GM23338 (cell line): ENCODE data around the gene GSG1. TPM values are rescaled to one million over a fixed set of nuclear protein-coding genes. Genes with fewer than 3 reads are reported as not detected.

Experiments used
- ATAC-seq: fragments of 200-7000 bp; cut with Tn5 transposase; 3 replicates; pipeline ENCODE4 v1.9.1; 2020
- DNase-seq: peaks from one replicate; pipeline ENCODE4 v3.0.0-alpha.2; 2015; ENCODE audit warnings: low spot score
- H2AFZ ChIP-seq: fragments of 200-600 bp; sonication (generic); 2 replicates; pipeline ENCODE4 v1.8.0; 2016; ENCODE audit warnings: antibody characterized with exemption, mild to moderate bottlenecking, moderate library complexity
- H3F3A ChIP-seq: fragments of 200-600 bp; sonication (generic); replicated peaks from 2 replicates; pipeline ENCODE4 v1.8.0; 2017; ENCODE audit warnings: antibody characterized with exemption, mixed run types, low read depth
- H3K27ac ChIP-seq: fragments of 200-600 bp; sonication (generic); 2 replicates; pipeline ENCODE4 v1.6.1; 2016; ENCODE audit warnings: low read depth
- H3K27me3 ChIP-seq: fragments of 200-600 bp; sonication (generic); 2 replicates; pipeline ENCODE4 v1.8.0; 2016; ENCODE audit warnings: mild to moderate bottlenecking, mixed run types, moderate library complexity; ENCODE audit not compliant: insufficient read depth
- H3K36me3 ChIP-seq: fragments of 200-600 bp; sonication (generic); 2 replicates; pipeline ENCODE4 v1.8.0; 2016; ENCODE audit warnings: mild to moderate bottlenecking; ENCODE audit not compliant: insufficient read depth
- H3K4me1 ChIP-seq: fragments of 200-600 bp; sonication (generic); 2 replicates; pipeline ENCODE4 v1.8.0; 2016; ENCODE audit warnings: mild to moderate bottlenecking, moderate library complexity; ENCODE audit not compliant: insufficient read depth
- H3K4me2 ChIP-seq: fragments of 200-600 bp; sonication (generic); 2 replicates; pipeline ENCODE4 v1.7.1; 2017; ENCODE audit warnings: mixed run types
- H3K4me3 ChIP-seq: fragments of 200-600 bp; sonication (generic); 2 replicates; pipeline ENCODE4 v1.6.1; 2016; ENCODE audit warnings: mixed run types
- H3K79me2 ChIP-seq: fragments of 200-600 bp; sonication (generic); replicated peaks from 2 replicates; pipeline ENCODE4 v1.8.0; 2017; ENCODE audit warnings: mild to moderate bottlenecking; ENCODE audit not compliant: insufficient read depth
- H3K9me2 ChIP-seq: fragments of 200-600 bp; sonication (generic); 2 replicates; pipeline ENCODE4 v1.8.0; 2017; ENCODE audit not compliant: insufficient read depth
- H4K20me1 ChIP-seq: fragments of 200-600 bp; sonication (generic); replicated peaks from 2 replicates; pipeline ENCODE4 v1.8.0; 2017; ENCODE audit warnings: mild to moderate bottlenecking; ENCODE audit not compliant: insufficient read depth
- H3K27ac Mint-ChIP-seq: 2 replicates; pipeline ENCODE4 v1.8.0; 2020; ENCODE audit warnings: inconsistent platforms, mild to moderate bottlenecking, moderate library complexity, mixed read lengths
- H3K27me3 Mint-ChIP-seq: 3 replicates; pipeline ENCODE4 v1.8.0; 2022; ENCODE audit warnings: low read depth, mild to moderate bottlenecking, moderate library complexity, mixed read lengths, inconsistent platforms; ENCODE audit not compliant: insufficient read depth, poor library complexity
- H3K36me3 Mint-ChIP-seq: 3 replicates; pipeline ENCODE4 v1.8.0; 2021; ENCODE audit warnings: low read depth, mild to moderate bottlenecking, inconsistent platforms, moderate library complexity, mixed read lengths
- H3K4me1 Mint-ChIP-seq: 3 replicates; pipeline ENCODE4 v1.8.0; 2020; ENCODE audit warnings: mild to moderate bottlenecking, inconsistent platforms, mixed read lengths
- H3K4me3 Mint-ChIP-seq: 3 replicates; pipeline ENCODE4 v1.8.0; 2021; ENCODE audit warnings: moderate library complexity, mild to moderate bottlenecking, inconsistent platforms, mixed read lengths
- H3K9me3 Mint-ChIP-seq: 3 replicates; pipeline ENCODE4 v1.8.0; 2020; ENCODE audit warnings: moderate library complexity, mild to moderate bottlenecking, inconsistent platforms, mixed read lengths
- EZH2 ChIP-seq: fragments of 200-600 bp; sonication (generic); IDR thresholded peaks from one replicate; pipeline ENCODE4 v1.8.0; 2017; ENCODE audit warnings: antibody characterized with exemption, mild to moderate bottlenecking, low read depth; ENCODE audit not compliant: unreplicated experiment
- JUNB ChIP-seq: IDR thresholded peaks from one replicate; pipeline ENCODE4 v1.6.1; 2016; ENCODE audit warnings: antibody characterized with exemption; ENCODE audit not compliant: unreplicated experiment
- NANOG ChIP-seq: IDR thresholded peaks from 2 replicates; pipeline ENCODE4 v1.6.1; 2016; ENCODE audit warnings: antibody characterized with exemption, borderline replicate concordance
- POLR2AphosphoS5 ChIP-seq: IDR thresholded peaks from 2 replicates; pipeline ENCODE4 v1.6.1; 2016; ENCODE audit warnings: antibody characterized with exemption, low read depth
- REST ChIP-seq: IDR thresholded peaks from one replicate; pipeline ENCODE4 v1.6.1; 2018; ENCODE audit warnings: antibody characterized with exemption; ENCODE audit not compliant: unreplicated experiment
- STAT1 ChIP-seq: IDR thresholded peaks from one replicate; pipeline ENCODE4 v1.6.1; 2016; ENCODE audit warnings: antibody characterized with exemption; ENCODE audit not compliant: unreplicated experiment
- polyA plus RNA-seq: library from polyadenylated mRNA; unstranded; fragments of >200 nt; fragmentation: Nextera tagmentation; extraction: Ambion mirVana; gene quantifications from 2 replicates; pipeline ENCODE4 v1.2.1, GENCODE V29; 2016
- total RNA-seq: library from RNA; depleted of rRNA; stranded (reverse); fragments of >200 nt; shearing (Covaris generic); gene quantifications from 2 replicates; pipeline ENCODE4 v1.2.3, GENCODE V29; 2014
- TF ChIP-seq, protein P1 (sequence below), 2 experiments: fragments of 200-600 bp in 1 of 2; sonication (generic) in 1 of 2; conservative IDR thresholded peaks; 2 replicates each; pipeline versions ENCODE4 v1.5.1 to v1.6.1; 2016 to 2017; ENCODE audit warnings: antibody characterized with exemption in 2 of 2, low read depth in 2 of 2, mild to moderate bottlenecking in 2 of 2, moderate library complexity in 1 of 2
- TF ChIP-seq, protein P2 (sequence below): IDR thresholded peaks from 2 replicates; pipeline ENCODE4 v1.6.1; 2016; ENCODE audit warnings: antibody characterized with exemption

The GSG1 gene
- total and polyA plus RNA-seq, 2 experiments from 2014 or later: 0.17 to 0.63 TPM

GRCh38 chr12:13079440-13079906 is 24.0 kb downstream of the GSG1 start:
- Histone ChIP-seq H3K9me2 (no peaks in the 10 kb centered on the region), H2AFZ (no peak overlapping the region), H3K4me1 (no peaks in the 10 kb centered on the region), H3K27me3 (no peaks in the 10 kb centered on the region), H3K4me2 (no peak overlapping the region), H3K4me3 (no peak overlapping the region), H3K36me3 (peaks cover 7% of the 10 kb centered on the region; the same call in 1 of the 2 replicates), H3K27ac (0 out of 2 replicates have a peak overlapping the region, but pooled peaks have one; percentile 17), H3K79me2 (no peaks in the 10 kb centered on the region), H3F3A (no peaks in the 10 kb centered on the region), H4K20me1 (no peaks in the 10 kb centered on the region)
- no peak for TF ChIP-seq EZH2
- TF ChIP-seq, protein P1, sequence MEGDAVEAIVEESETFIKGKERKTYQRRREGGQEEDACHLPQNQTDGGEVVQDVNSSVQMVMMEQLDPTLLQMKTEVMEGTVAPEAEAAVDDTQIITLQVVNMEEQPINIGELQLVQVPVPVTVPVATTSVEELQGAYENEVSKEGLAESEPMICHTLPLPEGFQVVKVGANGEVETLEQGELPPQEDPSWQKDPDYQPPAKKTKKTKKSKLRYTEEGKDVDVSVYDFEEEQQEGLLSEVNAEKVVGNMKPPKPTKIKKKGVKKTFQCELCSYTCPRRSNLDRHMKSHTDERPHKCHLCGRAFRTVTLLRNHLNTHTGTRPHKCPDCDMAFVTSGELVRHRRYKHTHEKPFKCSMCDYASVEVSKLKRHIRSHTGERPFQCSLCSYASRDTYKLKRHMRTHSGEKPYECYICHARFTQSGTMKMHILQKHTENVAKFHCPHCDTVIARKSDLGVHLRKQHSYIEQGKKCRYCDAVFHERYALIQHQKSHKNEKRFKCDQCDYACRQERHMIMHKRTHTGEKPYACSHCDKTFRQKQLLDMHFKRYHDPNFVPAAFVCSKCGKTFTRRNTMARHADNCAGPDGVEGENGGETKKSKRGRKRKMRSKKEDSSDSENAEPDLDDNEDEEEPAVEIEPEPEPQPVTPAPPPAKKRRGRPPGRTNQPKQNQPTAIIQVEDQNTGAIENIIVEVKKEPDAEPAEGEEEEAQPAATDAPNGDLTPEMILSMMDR (conservative IDR thresholded peaks at IDR 0.05; ENCODE audit: low read depth in 2 of 2): peak; percentile 68 to 74
- Mint-ChIP-seq H3K4me1 (peaks cover 9% of the 10 kb centered on the region), H3K9me3 (no peaks in the 10 kb centered on the region), H3K36me3 (peaks cover 69% of the 10 kb centered on the region), H3K4me3 (no peak overlapping the region), H3K27me3 (peaks cover 2% of the 10 kb centered on the region), H3K27ac (peak overlapping the region; percentile 69; the same call in 1 of the 2 replicates)
- peak; percentile 87 for DNase-seq
- ATAC-seq: peak; percentile 96

- Mint-ChIP-seq H3K4me1 (peaks cover 13% of the 10 kb centered on the region), H3K36me3 (peaks cover 65% of the 10 kb centered on the region), H3K27ac (peak overlapping the region; percentile 42; the same call in 1 of the 2 replicates), H3K4me3 (no peak overlapping the region), H3K9me3 (no peaks in the 10 kb centered on the region), H3K27me3 (peaks cover 6% of the 10 kb centered on the region)
- H3K4me2 ChIP-seq: no peak overlapping the region
- H2AFZ ChIP-seq: no peak overlapping the region
- DNase-seq (no peak), ATAC-seq (no peak)
- no peaks in the 10 kb centered on the region; the same call in 1 of the 2 replicates for H4K20me1 ChIP-seq
- peak overlapping the region; percentile 59; the same call in 1 of the 2 replicates for H3K27ac ChIP-seq
- H3K36me3 ChIP-seq: peaks cover 5% of the 10 kb centered on the region; the same call in 1 of the 2 replicates
- no peaks in the 10 kb centered on the region for H3K79me2 ChIP-seq
- no peaks in the 10 kb centered on the region for H3F3A ChIP-seq
- no peak overlapping the region for H3K4me3 ChIP-seq
- no peaks in the 10 kb centered on the region for H3K27me3 ChIP-seq
- no peaks in the 10 kb centered on the region for H3K9me2 ChIP-seq
- no peaks in the 10 kb centered on the region for H3K4me1 ChIP-seq
- TF ChIP-seq, protein P1 (conservative IDR thresholded peaks at IDR 0.05; ENCODE audit: low read depth in 2 of 2): no peak
- TF ChIP-seq POLR2AphosphoS5 (no peak), STAT1 (no peak), JUNB (no peak), EZH2 (no peak), REST (no peak), NANOG (no peak)
- TF ChIP-seq, protein P2, sequence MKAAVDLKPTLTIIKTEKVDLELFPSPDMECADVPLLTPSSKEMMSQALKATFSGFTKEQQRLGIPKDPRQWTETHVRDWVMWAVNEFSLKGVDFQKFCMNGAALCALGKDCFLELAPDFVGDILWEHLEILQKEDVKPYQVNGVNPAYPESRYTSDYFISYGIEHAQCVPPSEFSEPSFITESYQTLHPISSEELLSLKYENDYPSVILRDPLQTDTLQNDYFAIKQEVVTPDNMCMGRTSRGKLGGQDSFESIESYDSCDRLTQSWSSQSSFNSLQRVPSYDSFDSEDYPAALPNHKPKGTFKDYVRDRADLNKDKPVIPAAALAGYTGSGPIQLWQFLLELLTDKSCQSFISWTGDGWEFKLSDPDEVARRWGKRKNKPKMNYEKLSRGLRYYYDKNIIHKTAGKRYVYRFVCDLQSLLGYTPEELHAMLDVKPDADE: no peak
Measured at GRCh38 chr12:13075786-13076570, 27.5 kb downstream of the GSG1 start.
